NCI-H1105 treated with DMSO at 0.1 percent for 48 hours (cell line): Measurements from ENCODE around the gene RARB.
A peak's percentile ranks its signal among the peaks of the same experiment; 100 is the strongest.

Source experiments
- DNase-seq: peaks from one replicate; lab custom pipeline; 2025; lab: John Stamatoyannopoulos, UW

The RARB gene

DNA sequence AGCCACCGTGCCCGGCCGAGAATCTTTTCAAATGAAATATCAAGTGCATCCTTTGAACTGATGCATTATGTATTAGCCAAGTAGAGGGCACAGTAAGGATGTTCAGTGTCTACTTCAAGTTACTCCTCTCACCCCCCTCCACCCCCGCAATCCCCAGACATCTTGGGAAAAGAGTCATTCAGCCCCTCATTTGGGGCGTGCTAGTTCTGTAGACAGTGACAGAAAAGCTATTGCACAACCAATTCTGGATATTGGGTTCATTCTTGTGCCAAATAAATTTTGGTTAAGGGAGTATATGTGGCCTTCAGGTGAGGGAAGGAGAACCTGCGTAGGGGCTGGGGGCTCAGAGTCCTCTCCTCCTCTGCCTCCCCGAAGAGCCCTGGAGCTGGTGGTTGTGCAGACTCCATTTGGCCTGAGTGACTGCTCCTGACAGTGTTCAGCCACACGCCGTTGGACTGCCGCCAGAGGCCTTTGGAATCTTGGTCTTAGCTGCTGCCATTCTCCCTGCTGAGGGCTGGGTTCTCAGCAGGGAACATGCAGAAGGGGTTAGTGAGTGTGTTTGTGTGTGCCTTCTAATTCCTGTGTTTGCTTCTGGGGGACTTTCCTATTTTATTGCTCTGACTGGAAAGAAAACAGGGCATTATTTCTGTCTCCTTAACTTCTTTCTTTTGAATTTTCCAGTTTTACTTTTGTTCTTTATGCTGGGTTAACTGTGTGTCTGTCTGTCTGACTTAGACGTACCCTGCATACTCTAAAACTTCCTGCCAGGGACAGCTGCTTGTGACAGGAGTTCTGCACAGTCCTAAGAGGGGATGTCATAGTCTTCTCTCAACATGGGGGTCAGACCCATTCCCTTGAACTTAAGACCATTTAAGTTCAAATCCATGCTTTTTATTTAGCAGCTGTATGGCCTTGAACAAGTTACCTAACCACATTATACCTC lies 21.0 kb downstream of the RARB start:
- DNase-seq: peak; percentile 28

DNA sequence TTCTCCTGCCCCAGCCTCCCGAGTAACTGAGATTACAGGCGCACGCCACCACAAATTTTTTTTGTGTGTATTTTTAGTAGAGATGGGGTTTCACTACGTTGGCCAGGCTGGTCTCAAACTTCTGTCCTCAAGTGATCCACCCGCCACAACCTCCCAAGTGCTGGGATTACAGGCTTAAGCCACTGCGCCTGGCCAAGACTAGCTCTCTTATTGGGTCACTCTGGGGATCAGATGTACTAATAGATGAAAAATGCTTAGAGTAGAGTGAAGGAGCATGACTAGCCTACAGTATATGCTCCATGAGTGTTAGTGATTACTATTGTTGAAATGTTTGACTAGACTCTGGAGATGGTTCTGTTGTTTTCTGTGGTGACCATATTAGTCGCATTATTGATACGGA lies 21.8 kb downstream of the RARB start:
- DNase-seq: no peak

DNA sequence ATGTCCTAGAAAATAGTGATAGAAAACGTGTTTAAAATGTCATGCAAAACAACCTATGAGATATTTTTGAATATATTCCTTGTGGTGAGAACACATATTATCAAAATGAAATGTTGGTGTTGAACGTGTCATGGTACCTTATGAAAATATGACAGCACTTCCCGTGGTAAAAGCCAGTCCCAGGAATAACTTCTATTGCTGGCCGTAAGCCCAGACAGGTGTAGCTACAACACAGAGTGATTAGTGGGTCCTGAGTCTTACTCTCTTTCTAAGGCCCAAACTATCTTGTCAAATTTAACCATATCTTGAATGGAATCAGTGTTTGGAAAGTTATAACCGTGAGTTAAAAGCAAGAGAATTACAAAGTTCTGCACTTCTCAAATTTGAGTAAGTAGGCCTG lies 24.1 kb downstream of the RARB start:
- no peak for DNase-seq

DNA sequence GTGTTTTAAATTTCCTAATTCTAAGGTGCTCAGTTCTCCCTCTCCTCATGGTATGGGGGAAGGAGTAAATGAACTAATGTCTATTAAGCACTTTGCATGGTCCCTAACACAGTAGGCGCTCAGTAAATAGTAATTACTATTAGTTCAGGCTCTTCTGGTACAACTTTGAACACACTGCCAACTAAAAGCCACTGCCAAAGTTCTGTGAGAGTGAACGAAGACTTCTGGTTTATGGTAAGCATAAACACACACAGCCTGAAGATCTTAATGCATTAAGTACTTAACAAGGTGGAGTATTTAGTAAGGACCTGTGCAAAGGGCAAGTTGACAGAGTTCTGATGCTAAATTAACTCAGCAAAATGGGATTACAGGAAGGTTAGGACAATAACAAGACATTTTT lies 24.7 kb downstream of the RARB start:
- DNase-seq: no peak

DNA sequence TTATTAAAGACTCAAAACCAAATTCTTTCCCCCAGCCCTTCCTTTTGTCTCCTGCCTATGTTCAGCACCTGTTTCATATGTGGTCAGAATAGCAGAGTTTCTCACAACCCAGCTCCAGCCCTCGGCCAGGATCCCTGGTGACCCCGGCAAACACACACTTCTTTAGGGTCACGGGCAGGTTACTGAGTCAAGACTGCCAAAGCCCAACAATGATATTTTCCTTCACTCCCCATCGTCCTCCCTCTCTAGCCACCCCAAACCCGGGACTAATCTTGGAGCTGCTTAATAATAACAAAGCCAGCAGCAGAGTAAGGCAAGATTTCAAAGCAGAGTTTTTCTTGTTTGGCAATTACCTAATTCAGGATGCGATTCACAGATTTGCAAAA lies 25.5 kb downstream of the RARB start:
- DNase-seq: no peak

DNA sequence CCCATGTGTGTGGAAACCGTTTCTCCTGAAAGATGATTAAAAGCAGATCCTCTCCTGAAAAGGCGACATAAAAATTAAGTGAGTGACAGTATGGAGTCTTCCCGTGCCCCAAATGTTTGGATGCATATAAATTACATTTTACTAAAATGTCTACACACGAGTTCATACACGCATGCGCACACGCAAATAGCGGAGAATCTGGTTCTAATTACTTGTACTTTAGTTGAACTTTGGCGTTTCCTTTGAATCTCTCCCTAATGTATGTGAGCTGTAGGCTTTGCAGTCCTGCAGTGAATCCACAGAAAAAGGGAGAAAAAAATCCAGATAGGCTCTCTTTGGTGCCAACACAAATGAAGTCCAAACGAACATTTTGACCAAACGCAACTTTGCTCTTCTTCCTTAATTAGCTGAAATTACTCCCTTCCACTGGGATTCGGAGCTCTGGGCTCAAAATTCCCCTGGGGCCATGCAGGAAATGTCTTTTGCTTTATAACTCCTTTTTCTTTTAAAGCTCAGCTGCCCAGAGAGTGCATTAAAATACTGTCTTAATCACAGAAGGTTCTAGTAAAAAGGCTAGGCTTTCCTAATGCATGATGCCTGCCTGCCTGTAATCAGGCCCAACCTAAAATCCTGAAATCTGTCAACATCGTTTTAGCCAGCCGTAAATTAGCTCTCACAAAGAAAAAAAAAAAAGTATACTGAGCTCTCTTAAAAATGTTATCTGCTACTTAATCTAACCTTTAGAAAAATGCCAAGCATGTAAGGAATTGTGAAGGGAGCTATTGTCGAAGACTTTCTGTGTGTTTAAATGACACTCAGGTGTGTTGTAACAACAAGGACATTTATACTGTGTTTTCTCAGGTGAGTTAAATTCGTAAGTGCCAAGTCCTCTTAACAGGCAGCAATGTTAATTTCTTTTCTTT lies 26.2 kb downstream of the RARB start:
- no peak for DNase-seq

DNA sequence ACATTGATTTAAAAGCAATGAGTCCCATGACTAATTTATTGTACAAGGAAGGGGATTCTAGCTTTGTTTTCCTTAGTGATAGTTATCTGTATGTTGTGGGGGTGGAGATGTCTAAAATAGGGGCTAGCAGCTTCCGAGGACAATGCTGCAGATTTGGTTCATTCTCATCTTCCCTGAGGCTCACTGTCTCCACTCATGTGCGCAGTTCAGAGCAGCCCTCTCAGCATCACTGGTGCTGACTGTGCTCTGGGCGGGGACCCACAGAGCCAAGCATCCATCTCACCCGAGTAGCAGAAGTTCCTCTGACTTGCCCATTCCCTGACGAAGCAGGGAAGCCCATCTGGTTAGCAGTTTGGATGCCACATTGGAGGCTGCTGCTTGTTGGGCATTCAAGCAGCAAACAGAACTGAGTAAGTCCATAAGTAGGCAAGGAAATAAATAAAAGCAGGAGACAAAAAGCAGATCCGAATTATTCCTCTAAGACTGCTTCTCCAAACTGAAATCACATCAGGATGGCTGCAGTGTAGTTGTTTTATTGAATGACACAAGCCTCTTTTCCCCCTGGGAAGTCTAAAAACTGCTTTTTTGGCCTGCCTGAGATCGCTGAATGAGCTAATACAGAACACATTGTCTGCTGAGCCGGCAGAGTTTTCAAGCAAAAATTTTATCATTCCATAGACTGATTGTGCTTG lies 27.5 kb downstream of the RARB start:
- DNase-seq: no peak

DNA sequence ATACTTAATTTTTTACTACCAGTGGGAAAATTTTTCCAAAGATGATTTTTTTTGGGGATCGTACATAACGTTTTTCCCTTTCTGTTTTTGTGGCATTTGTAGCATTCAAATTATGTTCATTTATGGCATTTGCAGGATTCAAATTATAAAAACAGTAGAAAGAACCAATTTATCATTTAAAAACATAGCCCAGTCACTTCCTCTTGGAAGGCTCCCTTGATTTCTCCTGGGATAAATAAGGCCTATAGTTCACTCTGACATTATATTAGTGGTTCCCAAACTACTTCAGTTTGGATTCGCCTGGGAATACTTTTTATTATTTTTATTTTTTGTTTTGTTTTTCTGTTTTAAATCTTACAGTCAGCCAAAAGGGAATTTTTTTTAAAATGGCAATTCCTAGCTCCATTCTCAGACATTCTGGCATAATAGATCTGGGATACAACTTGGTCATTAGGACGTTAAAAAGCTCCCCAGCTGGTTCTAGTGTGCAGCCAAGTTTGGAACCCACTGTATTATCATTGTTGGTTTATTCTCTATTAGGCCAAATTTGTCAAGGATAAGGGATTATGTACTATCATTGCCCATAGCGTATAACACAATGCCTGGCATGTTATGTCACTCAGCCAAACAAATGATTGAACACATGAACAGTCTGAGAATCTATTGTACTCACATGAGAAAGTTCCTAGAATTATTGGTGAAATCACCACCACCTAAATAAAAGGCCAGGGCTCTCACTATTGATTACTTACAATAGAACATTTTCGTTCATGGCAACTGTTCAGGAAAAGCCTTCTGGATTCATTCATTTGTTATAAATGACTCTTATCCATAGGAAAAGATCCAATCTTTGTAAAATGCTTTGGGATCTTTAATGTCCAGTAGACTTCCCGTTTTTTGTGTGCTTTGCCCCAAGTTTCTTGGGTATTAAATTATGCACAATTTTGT lies 28.9 kb downstream of the RARB start:
- DNase-seq: no peak

DNA sequence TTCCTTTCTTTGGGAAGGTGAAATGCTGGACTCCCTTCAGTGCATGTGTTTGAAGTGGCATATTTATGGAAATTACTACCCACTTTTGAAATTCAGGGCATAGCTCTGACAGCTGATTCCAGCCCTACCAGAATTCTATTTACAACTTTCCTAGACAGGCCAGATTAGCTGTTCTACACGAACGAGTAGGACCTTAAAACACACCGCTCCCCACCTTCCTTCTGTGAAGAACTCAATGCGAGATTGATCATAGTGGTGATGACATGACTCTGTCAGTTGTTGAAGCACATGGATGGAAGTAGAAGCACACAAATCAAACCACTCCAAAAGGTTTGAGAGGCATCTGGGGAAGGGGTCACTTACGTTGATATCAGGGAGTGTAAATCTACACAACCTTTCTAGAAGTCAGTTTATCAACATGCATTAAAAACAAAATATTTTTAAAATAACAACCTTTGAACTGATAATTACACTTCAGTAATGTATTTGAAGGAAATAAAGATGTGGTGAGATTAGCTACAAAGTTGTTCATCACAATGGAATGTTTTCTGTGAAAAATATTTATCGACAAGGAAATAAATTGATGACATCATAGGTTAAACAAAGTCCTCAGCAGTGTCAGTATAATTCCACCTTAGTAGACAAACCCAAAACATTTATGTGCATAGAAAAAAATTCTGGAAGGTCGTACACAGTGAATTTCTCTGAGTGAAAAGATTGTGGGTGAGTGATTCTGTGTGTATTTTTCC lies 29.8 kb downstream of the RARB start:
- DNase-seq: no peak

DNA sequence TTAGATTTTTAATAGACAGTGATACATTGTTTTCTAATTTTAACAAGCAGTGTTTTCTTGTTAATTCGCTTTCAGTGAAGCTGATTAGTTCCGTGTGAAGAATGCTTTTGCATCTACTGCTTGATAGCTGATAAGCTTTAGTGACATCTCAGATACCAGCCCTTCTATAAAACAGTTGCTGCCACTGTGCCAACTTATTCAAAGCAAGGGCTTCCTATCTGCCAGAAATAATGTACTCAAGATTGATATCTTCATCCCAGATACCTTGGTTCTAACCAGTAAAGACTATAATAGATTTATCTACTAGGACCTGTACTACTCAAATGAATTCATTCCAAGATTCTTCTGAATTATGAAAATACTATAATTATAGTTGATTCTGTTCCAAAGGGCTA lies 30.4 kb downstream of the RARB start:
- no peak for DNase-seq

DNA sequence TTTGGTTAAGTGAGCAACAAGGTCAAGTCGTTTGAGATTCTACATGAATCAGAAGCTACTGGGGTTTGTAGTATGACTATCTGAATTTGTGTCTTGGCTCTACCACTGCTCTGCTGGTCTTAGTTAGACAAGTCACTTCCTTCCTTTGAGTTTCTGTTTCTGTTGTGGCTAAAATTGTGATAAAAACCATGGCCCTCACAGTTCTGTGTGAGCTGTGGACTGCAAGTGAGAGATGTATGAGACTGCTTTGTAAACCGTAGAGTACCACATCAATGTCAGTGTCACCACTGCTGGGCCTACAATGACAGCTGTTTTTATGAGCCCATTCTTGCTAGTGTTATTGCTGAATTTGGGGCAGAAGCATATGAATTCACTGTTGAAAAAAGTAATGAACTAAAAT lies 32.7 kb downstream of the RARB start:
- DNase-seq: no peak

DNA sequence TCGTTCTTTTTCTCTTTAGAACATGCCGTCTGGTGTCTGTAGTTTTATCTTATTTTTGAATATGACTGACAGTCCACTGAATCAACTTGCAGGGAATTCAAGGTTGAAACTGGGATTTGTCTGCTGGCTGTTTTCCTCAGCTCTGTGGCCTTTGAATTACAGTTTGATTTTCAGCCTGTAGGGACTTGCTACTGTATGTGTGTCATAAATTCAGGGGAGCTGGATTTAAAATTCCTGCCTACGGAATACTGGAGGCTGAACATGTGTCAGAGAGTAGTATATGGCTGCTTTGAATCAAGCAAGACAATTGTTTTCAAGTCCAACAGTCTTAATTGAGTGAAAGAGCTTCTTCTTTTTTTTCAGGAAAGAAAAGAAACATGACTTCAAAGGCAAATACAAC lies 33.9 kb downstream of the RARB start:
- DNase-seq: no peak

DNA sequence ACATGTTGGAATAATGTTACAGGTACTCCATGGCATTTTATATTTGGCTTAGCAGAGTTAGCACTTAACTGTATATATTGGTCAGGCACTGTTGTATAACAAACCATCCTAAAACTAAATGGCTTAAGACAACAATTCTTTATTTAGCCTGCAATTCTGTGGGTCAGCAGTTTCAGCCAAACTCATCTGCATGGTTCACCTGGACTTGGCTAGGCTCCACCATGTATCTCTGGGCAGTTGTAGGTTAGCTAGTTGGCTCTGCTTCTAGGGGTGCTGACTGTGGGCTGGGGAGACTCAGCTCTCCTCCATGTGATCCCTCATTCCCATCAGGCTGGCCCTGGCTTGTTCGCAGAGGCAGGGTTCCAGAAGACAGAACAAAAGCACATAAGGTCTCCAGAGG lies 34.4 kb downstream of the RARB start:
- no peak for DNase-seq

DNA sequence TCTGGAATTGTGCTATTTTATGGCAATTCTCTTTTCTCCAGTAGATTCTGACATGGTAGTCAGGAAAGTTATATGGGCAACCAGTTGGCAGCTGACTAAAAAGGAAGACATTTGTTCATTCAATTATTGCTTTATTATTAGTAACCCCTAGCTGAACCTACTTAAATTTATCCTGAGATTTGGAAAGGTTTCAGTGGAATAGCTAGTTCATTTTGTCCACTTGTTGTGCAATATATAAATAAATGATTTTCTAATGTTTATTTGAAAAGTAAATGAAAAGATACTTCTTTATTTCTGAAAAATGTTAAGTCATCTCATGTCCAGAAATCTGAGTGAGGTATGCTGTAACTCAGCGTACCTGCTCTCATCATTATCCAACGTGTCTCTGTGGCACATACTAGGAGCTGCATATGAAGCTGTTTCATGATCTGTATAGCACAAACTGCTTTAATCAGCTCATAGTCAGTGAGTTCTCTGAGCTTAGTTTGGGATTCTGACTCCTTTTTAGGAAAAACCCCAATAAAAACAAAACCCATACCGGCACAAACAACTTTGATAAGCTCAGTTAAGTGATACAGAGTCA lies 35.9 kb downstream of the RARB start:
- no peak for DNase-seq

DNA sequence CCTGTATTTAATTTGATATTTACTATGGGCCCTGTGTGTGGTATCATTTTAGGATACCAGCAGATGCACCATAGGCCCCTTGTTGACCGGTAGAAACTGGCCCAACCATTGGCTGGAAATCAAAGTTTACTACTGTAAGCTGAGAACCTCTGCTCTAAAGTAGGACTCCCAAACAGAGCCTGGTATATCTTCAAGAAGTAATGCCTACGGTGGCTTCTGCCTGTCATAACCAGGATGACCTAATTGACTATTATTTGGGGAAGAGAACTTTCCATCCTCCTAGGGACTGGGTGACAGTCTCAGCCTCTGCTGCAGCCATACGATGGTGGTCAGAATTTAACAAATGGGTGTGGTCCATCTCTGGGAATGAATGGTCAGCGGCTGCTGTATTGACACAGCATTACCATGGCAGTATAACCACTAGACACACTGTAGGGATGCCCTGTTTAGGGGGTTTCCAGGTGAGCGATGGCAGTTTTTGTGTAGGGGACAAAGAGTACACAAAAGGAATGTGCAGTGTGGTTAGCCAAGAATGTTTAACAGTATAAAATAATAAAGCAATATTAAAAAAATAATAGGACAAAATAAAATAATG lies 37.3 kb downstream of the RARB start:
- DNase-seq: no peak

DNA sequence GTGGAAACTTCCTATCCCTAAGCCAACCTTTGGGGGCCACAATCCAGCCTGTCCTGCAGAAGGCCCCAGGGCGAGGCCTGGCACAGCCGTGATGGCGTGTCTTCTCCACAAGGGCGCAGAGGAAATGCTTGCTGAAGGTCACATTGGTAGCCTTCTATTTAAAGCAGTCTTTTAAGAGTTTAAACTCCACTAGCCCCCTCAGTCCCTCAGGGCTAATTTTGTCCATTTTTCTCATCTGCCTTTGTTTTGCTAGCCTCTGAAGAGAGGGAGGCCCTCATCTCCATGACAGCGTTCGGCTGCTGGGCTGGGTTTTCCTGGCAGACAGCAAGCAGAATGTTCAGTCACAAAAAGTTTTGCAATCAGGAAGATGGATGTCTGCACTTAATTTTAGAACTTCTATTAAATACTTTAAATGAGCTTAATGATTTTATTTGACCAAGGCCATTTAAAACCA lies 40.8 kb downstream of the RARB start:
- DNase-seq: no peak

DNA sequence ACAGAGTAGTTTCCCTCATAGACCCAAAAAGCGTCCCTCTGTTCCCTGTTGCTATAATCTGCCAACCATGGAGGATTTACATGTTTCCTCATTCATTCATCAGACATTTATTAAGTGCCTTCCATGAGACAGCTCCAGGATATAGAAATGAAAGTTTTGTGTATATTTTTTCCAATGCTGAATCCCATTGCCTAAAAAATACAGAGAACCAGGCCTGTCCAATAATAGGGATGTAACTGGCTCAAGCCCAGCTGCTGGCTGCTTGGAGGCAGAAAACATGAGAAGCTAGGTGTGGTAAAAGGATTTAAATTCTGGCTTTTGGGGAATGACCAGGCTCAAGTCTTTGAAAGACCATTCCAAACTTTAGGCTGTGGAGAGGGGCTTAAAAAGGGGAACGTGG lies 41.5 kb downstream of the RARB start:
- DNase-seq: no peak

DNA sequence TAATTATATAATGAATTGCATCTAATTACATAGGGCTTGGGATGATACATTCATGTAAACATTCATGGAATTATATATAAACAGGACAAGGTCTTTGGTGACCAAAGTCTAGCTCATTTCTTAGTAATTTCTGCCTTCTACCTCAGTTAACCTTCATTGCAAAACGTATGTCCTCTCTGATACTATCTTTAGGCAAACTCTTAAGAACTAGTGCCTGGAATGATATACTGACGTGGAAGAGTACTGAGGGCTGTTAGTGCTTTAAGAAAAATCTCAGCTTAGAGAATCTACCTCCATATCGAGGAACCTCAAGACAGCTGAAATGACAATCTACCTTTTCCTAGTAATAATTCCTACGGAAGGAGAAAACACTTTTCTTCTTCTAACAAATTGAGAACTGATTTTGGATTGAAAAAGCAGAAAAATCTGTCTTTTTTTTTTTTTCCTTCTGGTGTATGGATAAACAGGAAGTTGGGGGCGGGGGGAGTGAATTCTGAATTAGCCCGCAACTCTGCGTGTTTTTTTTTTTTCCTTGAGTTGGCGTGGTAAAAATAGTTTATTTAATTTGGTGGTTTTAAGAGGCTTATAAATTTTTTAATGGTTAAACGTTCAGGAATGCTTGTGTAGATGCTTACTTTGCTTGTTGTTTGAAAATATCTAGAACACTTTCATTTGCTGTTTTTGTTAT lies 43.2 kb downstream of the RARB start:
- DNase-seq: no peak

DNA sequence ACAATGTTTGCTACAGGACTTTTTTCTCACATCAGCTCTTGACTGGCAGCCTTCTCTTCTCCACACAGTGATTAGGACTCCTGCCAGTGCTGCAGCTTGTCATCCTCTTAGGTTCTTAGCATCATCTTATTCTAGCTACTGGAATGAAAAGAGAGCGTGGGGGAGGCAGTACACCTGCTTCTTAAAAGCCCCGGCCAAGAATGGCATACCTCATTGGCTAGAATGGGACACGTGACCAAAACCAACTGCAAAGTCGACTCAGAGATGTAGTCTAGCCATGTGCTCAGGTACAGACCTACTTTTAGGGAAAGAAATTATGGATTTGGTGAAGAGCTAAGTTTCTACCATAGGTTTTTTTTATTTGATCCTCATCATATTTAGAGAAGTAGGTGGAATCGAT lies 44.1 kb downstream of the RARB start:
- no peak for DNase-seq
